ENCODE results near the gene STK24. TPM values are rescaled to one million over a fixed set of nuclear protein-coding genes. Genes with fewer than 3 reads are reported as not detected.

The STK24 gene
- total RNA-seq: 31.2 and 46.4 TPM in 2 replicates

GRCh38 chr13:98576963-98577835 is at the start of gene STK24:
TSS of gene STK24 (minus strand) at chr13:98577107. CDS start at chr13:98576786, 321 bp downstream.

Other genes starting within 250 kb of the STK24 start
- not detected in 2 replicates for gene SLC15A1, start 175.6 kb upstream of the STK24 start, total RNA-seq

Data from bladder microvascular endothelial cell (primary cell).